Endothelial cell of umbilical vein (primary cell): ENCODE measurements around the gene BCL11B. TPM values are rescaled to one million over a fixed set of nuclear protein-coding genes. Genes with fewer than 3 reads are reported as not detected.

Source experiments
- BruUV-seq: library from RNA; stranded (reverse); fragments of 400-500 nt; replicated peaks from 2 replicates; lab custom pipeline; 2021; lab: Mats Ljungman, UMichigan
- CTCF ChIA-PET: fragments of 300-600, 350-600 bp; sonication (Branson Sonifier 250); formaldehyde crosslinking; loops from one replicate; lab custom pipeline; 2021; ENCODE audit warnings: antibody characterized with exemption, inconsistent platforms; lab: Charles Lee
- POLR2A ChIA-PET: fragments of 300-600, 350-600 bp; sonication (Branson Sonifier 250); formaldehyde crosslinking; loops from one replicate; lab custom pipeline; 2021; ENCODE audit warnings: antibody characterized with exemption, inconsistent platforms; lab: Charles Lee
- DNase-seq: peaks from one replicate; pipeline ENCODE4 v3.0.0-alpha.2; 2011; ENCODE audit warnings: low read depth, low spot score
- FAIRE-seq: peaks from 2 replicates; lab custom pipeline; 2011; peaks lifted over from hg19 to GRCh38; lab: Jason Lieb, UNC
- H2AFZ ChIP-seq: 2 replicates; pipeline ENCODE4 v1.6.0; 2012; ENCODE audit warnings: low read depth, low read length, control low read depth, inconsistent platforms
- H3K27ac ChIP-seq: 2 replicates; pipeline ENCODE4 v1.5.1; 2011; ENCODE audit warnings: low read depth, mild to moderate bottlenecking, control low read depth, low read length, moderate library complexity; ENCODE audit not compliant: insufficient read depth
- H3K27me3 ChIP-seq, 2 experiments: 2 replicates each; pipeline versions ENCODE4 v1.6.0 to v1.6.1; 2011; ENCODE audit warnings: low read length in 2 of 2, mixed read lengths in 1 of 2; ENCODE audit not compliant: control insufficient read depth in 2 of 2, insufficient read depth in 2 of 2
- H3K36me3 ChIP-seq, 2 experiments: 2 replicates in 1 of 2; 3 replicates in 1 of 2; pipeline ENCODE4 v1.5.1; 2011; ENCODE audit warnings: low read length in 2 of 2, mild to moderate bottlenecking in 1 of 2, moderate library complexity in 1 of 2; ENCODE audit not compliant: control insufficient read depth in 2 of 2, insufficient read depth in 2 of 2; ENCODE audit errors: extremely low read depth in 1 of 2
- H3K4me1 ChIP-seq: 3 replicates; pipeline ENCODE4 v1.5.1; 2011; ENCODE audit warnings: mild to moderate bottlenecking, low read length; ENCODE audit not compliant: control insufficient read depth, insufficient read depth; ENCODE audit errors: extremely low read depth
- H3K4me2 ChIP-seq: 2 replicates; pipeline ENCODE4 v1.6.1; 2011; ENCODE audit warnings: low read length, control low read depth, mixed read lengths; ENCODE audit not compliant: insufficient read depth
- H3K4me3 ChIP-seq, 3 experiments: fragments of 200-600 bp in 1 of 3; sonication (generic), shearing (Covaris generic) in 1 of 3; replicated peaks in 1 of 3; 2 replicates each; pipeline ENCODE4 v1.5.1; 2011 to 2016; ENCODE audit warnings: control low read depth in 3 of 3, low read length in 3 of 3, mild to moderate bottlenecking in 2 of 3, inconsistent platforms in 1 of 3, low read depth in 1 of 3, moderate library complexity in 1 of 3; ENCODE audit not compliant: insufficient read depth in 1 of 3
- H3K79me2 ChIP-seq: 2 replicates; pipeline ENCODE4 v1.6.0; 2012; ENCODE audit warnings: low read length, inconsistent platforms; ENCODE audit not compliant: control insufficient read depth, insufficient read depth
- H3K9ac ChIP-seq: replicated peaks from 2 replicates; pipeline ENCODE3; 2011; ENCODE audit warnings: low read length, control low read depth; ENCODE audit not compliant: insufficient read depth; ENCODE audit errors: extremely low read depth
- H3K9me1 ChIP-seq: replicated peaks from 3 replicates; pipeline ENCODE4 v1.6.0; 2011; ENCODE audit warnings: mild to moderate bottlenecking, low read length; ENCODE audit not compliant: control insufficient read depth, insufficient read depth; ENCODE audit errors: extremely low read depth
- H3K9me3 ChIP-seq: replicated peaks from 2 replicates; pipeline ENCODE4 v1.5.1; 2012; ENCODE audit warnings: low read length, inconsistent platforms; ENCODE audit not compliant: control insufficient read depth, insufficient read depth
- H4K20me1 ChIP-seq: replicated peaks from 2 replicates; pipeline ENCODE3; 2011; ENCODE audit warnings: mild to moderate bottlenecking, low read length; ENCODE audit not compliant: control insufficient read depth, insufficient read depth; ENCODE audit errors: extremely low read depth
- EZH2 ChIP-seq: IDR thresholded peaks from 2 replicates; pipeline ENCODE4 v1.6.1; 2012; ENCODE audit warnings: borderline replicate concordance, low read depth, mild to moderate bottlenecking, moderate library complexity, low read length, inconsistent platforms; ENCODE audit not compliant: severe bottlenecking
- FOS ChIP-seq: IDR thresholded peaks from 2 replicates; pipeline ENCODE4 v1.6.1; 2011; ENCODE audit warnings: mild to moderate bottlenecking, low read length, moderate library complexity, borderline replicate concordance; ENCODE audit not compliant: insufficient read depth
- GATA2 ChIP-seq: IDR thresholded peaks from 2 replicates; pipeline ENCODE4 v1.7.0; 2011; ENCODE audit warnings: low read depth, mild to moderate bottlenecking, moderate library complexity, mixed read lengths, low read length; ENCODE audit not compliant: insufficient read length, insufficient read depth
- JUN ChIP-seq: IDR thresholded peaks from 2 replicates; pipeline ENCODE4 v1.6.1; 2011; ENCODE audit warnings: borderline replicate concordance, low read depth; ENCODE audit not compliant: insufficient read length, insufficient read depth
- MYC ChIP-seq: IDR thresholded peaks from one replicate; pipeline ENCODE4 v1.6.1; 2011; ENCODE audit warnings: mild to moderate bottlenecking, low read depth, low read length
- POLR2A ChIP-seq: IDR thresholded peaks from 2 replicates; pipeline ENCODE4 v1.6.1; 2012; ENCODE audit warnings: low read depth, mild to moderate bottlenecking, control low read depth, low read length
- POLR2AphosphoS5 ChIP-seq: IDR thresholded peaks from 2 replicates; pipeline ENCODE4 v1.6.1; 2012; ENCODE audit warnings: low read depth, mild to moderate bottlenecking, control low read depth, low read length, moderate library complexity; ENCODE audit not compliant: insufficient read depth
- dilution Hi-C: fragments of 300-500 bp; cut with MboI; formaldehyde crosslinking; loops from one replicate; pipeline ENCODE4 v1.15.0; 2019; ENCODE audit warnings: low sequenced_read_pairs; ENCODE audit not compliant: extremely low pct_ligation_motif_present
- intact Hi-C: fragments of 100-400 bp; cut with micrococcal nuclease; formaldehyde crosslinking; loops from one replicate; pipeline ENCODE4 v1.10.0; 2022
- polyA plus RNA-seq, 4 experiments: library from polyadenylated mRNA; depleted of rRNA in 3 of 4; stranded (reverse) in 3 of 4; unstranded in 1 of 4; fragments of >200 nt; gene quantifications; 2 replicates each; pipeline versions ENCODE4 v1.2.1 to v1.2.3, GENCODE V29; 2011 to 2012; ENCODE audit warnings: missing spikeins in 1 of 4
- total RNA-seq: library from RNA; stranded (reverse); gene quantifications from 2 replicates; pipeline ENCODE4 v1.2.3, GENCODE V29; 2021
- TF ChIP-seq, protein P1 (sequence below): IDR thresholded peaks from 2 replicates; pipeline ENCODE4 v1.6.1; 2011; ENCODE audit not compliant: insufficient read depth, insufficient read length
- TF ChIP-seq, protein P2 (sequence below), 2 donors: IDR thresholded peaks; 1 replicate in 1 of 2; 2 replicates in 1 of 2; pipeline ENCODE4 v1.5.1; 2011; ENCODE audit warnings: low read length in 2 of 2, mild to moderate bottlenecking in 2 of 2, moderate library complexity in 2 of 2, control low read depth in 1 of 2, inconsistent platforms in 1 of 2, low read depth in 1 of 2; ENCODE audit not compliant: insufficient read depth in 1 of 2; ENCODE audit errors: extremely low read depth in 1 of 2

The BCL11B gene
- total and polyA plus RNA-seq, 2 donors (not counting 3 experiments of a cell fraction or from before 2014, with no cell fraction given): 0.03 to 0.07 TPM

DNA sequence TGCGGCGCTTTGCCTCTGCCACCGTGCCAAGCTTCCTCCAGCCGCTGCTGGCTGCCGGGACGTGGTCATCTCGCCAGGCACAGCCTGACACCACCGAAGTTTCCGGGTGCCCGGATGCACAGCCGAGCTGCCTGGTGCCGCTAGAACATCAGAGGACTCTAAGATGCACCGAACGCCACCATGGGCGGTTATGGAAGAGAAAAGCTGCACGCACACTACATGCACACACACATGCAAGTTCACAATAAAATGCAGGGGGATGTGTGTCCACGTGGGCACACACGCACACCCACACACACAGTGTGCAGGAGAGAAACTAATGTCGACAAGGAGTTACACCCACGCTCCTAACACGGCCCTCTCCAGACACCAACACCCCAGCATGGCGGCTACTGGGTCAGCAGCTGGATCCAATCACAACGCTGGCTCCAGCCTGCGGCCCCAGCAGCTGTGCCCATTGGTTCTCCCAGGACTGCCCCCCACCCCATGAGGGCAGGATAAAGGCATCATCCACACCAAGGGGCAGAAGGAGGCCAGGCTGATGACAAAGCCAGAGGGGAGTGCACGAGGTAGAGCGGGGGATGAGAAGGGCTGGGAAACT lies 82.7 kb downstream of the BCL11B start:
- H3K27ac ChIP-seq: no peak overlapping the region
- intact Hi-C loops: no loop called here
- dilution Hi-C loops: no loop called here

More for the DNA sequence above, 82.7 kb downstream of the BCL11B start:
- ChIA-PET POLR2A (no interaction called here), CTCF (no interaction called here)
- Histone ChIP-seq H3K36me3 (no peaks in the 10 kb centered on the region), H3K27me3 (no peaks in the 10 kb centered on the region), H3K79me2 (no peaks in the 10 kb centered on the region), H3K4me1 (no peaks in the 10 kb centered on the region), H3K9me3 (peaks cover under 1% of the 10 kb centered on the region), H3K9me1 (no peaks in the 10 kb centered on the region), H2AFZ (no peak overlapping the region), H3K9ac (no peak overlapping the region), H3K4me2 (no peak overlapping the region), H4K20me1 (no peaks in the 10 kb centered on the region), H3K4me3 (no peak overlapping the region)
- no TSS peak for BruUV-seq
- TF ChIP-seq MYC (no peak), JUN (no peak), POLR2AphosphoS5 (no peak), FOS (no peak), POLR2A (no peak), GATA2 (no peak), EZH2 (no peak)
- TF ChIP-seq, protein P1, sequence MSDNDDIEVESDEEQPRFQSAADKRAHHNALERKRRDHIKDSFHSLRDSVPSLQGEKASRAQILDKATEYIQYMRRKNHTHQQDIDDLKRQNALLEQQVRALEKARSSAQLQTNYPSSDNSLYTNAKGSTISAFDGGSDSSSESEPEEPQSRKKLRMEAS: no peak
- TF ChIP-seq, protein P2, sequence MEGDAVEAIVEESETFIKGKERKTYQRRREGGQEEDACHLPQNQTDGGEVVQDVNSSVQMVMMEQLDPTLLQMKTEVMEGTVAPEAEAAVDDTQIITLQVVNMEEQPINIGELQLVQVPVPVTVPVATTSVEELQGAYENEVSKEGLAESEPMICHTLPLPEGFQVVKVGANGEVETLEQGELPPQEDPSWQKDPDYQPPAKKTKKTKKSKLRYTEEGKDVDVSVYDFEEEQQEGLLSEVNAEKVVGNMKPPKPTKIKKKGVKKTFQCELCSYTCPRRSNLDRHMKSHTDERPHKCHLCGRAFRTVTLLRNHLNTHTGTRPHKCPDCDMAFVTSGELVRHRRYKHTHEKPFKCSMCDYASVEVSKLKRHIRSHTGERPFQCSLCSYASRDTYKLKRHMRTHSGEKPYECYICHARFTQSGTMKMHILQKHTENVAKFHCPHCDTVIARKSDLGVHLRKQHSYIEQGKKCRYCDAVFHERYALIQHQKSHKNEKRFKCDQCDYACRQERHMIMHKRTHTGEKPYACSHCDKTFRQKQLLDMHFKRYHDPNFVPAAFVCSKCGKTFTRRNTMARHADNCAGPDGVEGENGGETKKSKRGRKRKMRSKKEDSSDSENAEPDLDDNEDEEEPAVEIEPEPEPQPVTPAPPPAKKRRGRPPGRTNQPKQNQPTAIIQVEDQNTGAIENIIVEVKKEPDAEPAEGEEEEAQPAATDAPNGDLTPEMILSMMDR (IDR thresholded peaks at IDR 0.05; ENCODE audit: extremely low read depth in 1 of 2, insufficient read depth in 1 of 2, low read depth in 1 of 2, low read length in 2 of 2): no peak
- no peak for DNase-seq
- FAIRE-seq: no peak
